ENCODE data around the gene HSPA1B. TPM values are rescaled to one million over a fixed set of nuclear protein-coding genes. Genes with fewer than 3 reads are reported as not detected.

Gene HSPA1B
- total RNA-seq, 4 donors from 2014 or later: 71.5 to 178 (median 112) TPM

- DNase-seq (peak; percentile 81 to 87), ATAC-seq (peak; percentile 22 to 28)
- no peaks in the 10 kb centered on the region for H3K27me3 ChIP-seq
- H3K36me3 ChIP-seq: no peaks in the 10 kb centered on the region
- H3K27ac ChIP-seq: peak overlapping the region; percentile 97 to 98 (median 97)
- TF ChIP-seq, protein P1, sequence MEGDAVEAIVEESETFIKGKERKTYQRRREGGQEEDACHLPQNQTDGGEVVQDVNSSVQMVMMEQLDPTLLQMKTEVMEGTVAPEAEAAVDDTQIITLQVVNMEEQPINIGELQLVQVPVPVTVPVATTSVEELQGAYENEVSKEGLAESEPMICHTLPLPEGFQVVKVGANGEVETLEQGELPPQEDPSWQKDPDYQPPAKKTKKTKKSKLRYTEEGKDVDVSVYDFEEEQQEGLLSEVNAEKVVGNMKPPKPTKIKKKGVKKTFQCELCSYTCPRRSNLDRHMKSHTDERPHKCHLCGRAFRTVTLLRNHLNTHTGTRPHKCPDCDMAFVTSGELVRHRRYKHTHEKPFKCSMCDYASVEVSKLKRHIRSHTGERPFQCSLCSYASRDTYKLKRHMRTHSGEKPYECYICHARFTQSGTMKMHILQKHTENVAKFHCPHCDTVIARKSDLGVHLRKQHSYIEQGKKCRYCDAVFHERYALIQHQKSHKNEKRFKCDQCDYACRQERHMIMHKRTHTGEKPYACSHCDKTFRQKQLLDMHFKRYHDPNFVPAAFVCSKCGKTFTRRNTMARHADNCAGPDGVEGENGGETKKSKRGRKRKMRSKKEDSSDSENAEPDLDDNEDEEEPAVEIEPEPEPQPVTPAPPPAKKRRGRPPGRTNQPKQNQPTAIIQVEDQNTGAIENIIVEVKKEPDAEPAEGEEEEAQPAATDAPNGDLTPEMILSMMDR (IDR thresholded peaks at IDR 0.05 in 4 of 5, conservative IDR thresholded peaks at IDR 0.05 in 1 of 5): no peak
- TF ChIP-seq POLR2A (IDR thresholded peaks at IDR 0.05): no peak
- peak overlapping the region; percentile 48 to 76 (median 62) for H3K4me3 ChIP-seq
- no peaks in the 10 kb centered on the region for H3K9me3 ChIP-seq
- in situ Hi-C loops (cut with MboI; ENCODE audit: low sequenced_read_pairs in 4 of 4): no loop called here
- peaks cover 37 to 39% of the 10 kb centered on the region in 2 donors for H3K4me1 ChIP-seq
- intact Hi-C loops (cut with DNase I; ENCODE audit: low total_unique reads): loop anchor here (1.0 to 10.0 kb wide), 2 partner anchors 124 to 1212 kb away; partner anchors contain the start of genes ABHD16A, MRPS18B and PPP1R10
Observed at GRCh38 chr6:31826793-31827285, 699 bp upstream of the HSPA1B start.

- Histone ChIP-seq H3K27me3 (no peaks in the 10 kb centered on the region), H3K4me3 (peak overlapping the region; percentile 67 to 78 (median 73)), H3K9me3 (no peaks in the 10 kb centered on the region), H3K4me1 (peaks cover 26 to 32% of the 10 kb centered on the region in 2 donors), H3K36me3 (no peaks in the 10 kb centered on the region), H3K27ac (peak overlapping the region; percentile 87 to 97 (median 92))
- intact Hi-C loops (cut with DNase I; ENCODE audit: low total_unique reads): loop anchor here (1.0 to 10.0 kb wide), 6 partner anchors 34 to 1215 kb away; partner anchors contain the start of genes ATP6V1G2, CSNK2B, DDX39B and LY6G5B
- no peak for ATAC-seq
- DNase-seq: peak in 1 of 2 donors; percentile 64
- TF ChIP-seq, protein P1 (IDR thresholded peaks at IDR 0.05 in 4 of 5, conservative IDR thresholded peaks at IDR 0.05 in 1 of 5): peak; percentile 35 to 73 (median 43)
- no peak for TF ChIP-seq POLR2A (IDR thresholded peaks at IDR 0.05)
- in situ Hi-C loops (cut with MboI; ENCODE audit: low sequenced_read_pairs in 4 of 4): loop anchor here in 2 of 4 donors (10.0 kb wide), 3 partner anchors 55 to 155 kb away; partner anchors contain the start of genes VWA7 (in 2 of the 2) and LY6G5C (in 1 of the 2)
Observed at GRCh38 chr6:31829633-31830283, 2.2 kb downstream of the HSPA1B start.

DNA sequence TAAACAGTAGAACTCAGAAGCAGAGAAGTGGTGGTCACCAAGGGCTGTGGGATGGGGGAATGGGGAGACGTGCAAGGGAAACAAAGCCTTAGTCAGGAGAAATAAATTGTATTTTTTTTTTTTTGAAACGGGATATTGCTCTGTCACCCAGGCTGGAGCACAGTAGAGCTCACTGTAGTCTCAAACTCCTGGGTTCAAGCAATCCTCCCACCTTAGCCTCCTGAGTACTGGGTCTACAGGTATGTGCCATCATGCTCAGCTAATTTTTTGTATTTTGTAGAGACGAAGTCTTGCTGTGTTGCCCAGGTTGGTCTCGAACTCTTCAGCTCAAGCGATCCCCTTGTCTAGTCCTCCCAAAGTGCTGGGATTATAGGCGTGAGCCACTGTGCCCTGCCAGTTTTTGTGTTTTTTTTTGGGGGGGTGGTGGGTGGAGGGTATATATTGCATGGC lies 3.4 kb downstream of the HSPA1B start:
- Histone ChIP-seq H3K36me3 (no peaks in the 10 kb centered on the region), H3K9me3 (no peaks in the 10 kb centered on the region), H3K4me3 (peak overlapping the region; percentile 67 to 78 (median 73)), H3K27me3 (no peaks in the 10 kb centered on the region), H3K4me1 (peaks cover 23 to 28% of the 10 kb centered on the region in 2 donors), H3K27ac (peak overlapping the region; percentile 87 to 97 (median 92))
- ATAC-seq: no peak
- DNase-seq: no peak
- in situ Hi-C loops (cut with MboI; ENCODE audit: low sequenced_read_pairs in 4 of 4) (loop anchor here in 2 of 4 donors (10.0 kb wide), 3 partner anchors 56 to 156 kb away; partner anchors contain the start of genes VWA7 (in 2 of the 2) and LY6G5C (in 1 of the 2)), intact Hi-C loops (cut with DNase I; ENCODE audit: low total_unique reads) (loop anchor here (1.0 to 10.0 kb wide), 5 partner anchors 36 to 286 kb away; partner anchors contain the start of genes ATP6V1G2, CSNK2B, DDX39B and LY6G5B)
- TF ChIP-seq, protein P1 (IDR thresholded peaks at IDR 0.05 in 4 of 5, conservative IDR thresholded peaks at IDR 0.05 in 1 of 5): no peak
- no peak for TF ChIP-seq POLR2A (IDR thresholded peaks at IDR 0.05)

GRCh38 chr6:31831350-31832215 lies 4.0 kb downstream of the HSPA1B start:
- H3K27me3 ChIP-seq: no peaks in the 10 kb centered on the region
- in situ Hi-C loops (cut with MboI; ENCODE audit: low sequenced_read_pairs in 4 of 4) (loop anchor here in 2 of 4 donors (10.0 kb wide), 3 partner anchors 57 to 157 kb away; partner anchors contain the start of genes VWA7 (in 2 of the 2) and LY6G5C (in 1 of the 2)), intact Hi-C loops (cut with DNase I; ENCODE audit: low total_unique reads) (loop anchor here (5.0 to 10.0 kb wide), 2 partner anchors 164 to 287 kb away; partner anchors contain the start of genes ATP6V1G2, CSNK2B, DDX39B and LY6G5B)
- DNase-seq (no peak), ATAC-seq (no peak)
- TF ChIP-seq, protein P1 (IDR thresholded peaks at IDR 0.05 in 4 of 5, conservative IDR thresholded peaks at IDR 0.05 in 1 of 5): no peak
- TF ChIP-seq POLR2A (IDR thresholded peaks at IDR 0.05): no peak
- H3K4me3 ChIP-seq: peak overlapping the region in 1 of 4 donors; percentile 67
- H3K9me3 ChIP-seq: no peaks in the 10 kb centered on the region
- no peaks in the 10 kb centered on the region for H3K36me3 ChIP-seq
- H3K27ac ChIP-seq: peak overlapping the region; percentile 87 to 97 (median 92)
- H3K4me1 ChIP-seq: peaks cover 23 to 28% of the 10 kb centered on the region in 2 donors
